ENCODE data around the gene ALK. TPM values are rescaled to one million over a fixed set of nuclear protein-coding genes. Genes with fewer than 3 reads are reported as not detected.

Gene ALK
- total and polyA plus RNA-seq, 2 experiments from 2014 or later, result 0.35 TPM; not detected in 1

DNA sequence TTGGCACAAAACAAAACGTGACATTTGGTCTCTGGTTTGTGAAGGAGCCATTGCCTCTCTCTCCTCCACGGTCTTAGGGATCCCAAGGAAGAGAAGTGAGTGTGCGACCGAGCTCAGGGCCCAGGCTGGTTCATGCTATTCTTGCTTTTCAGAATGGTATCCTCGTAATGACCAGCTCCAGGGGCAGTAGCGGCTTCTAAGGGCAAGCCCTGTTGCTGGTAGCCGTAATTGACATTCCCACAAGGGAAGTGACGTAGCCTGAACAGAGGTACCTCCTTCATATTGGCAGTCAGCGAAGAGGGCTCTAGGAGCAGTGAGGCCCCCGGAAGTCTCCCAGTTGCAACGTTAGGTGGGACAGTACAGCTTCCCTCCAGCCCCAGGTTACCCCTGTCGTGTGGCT is 728.3 kb downstream of the ALK start:
- H3K4me3 ChIP-seq, result no peak overlapping the region
- ATAC-seq, result no peak

More for the DNA sequence above, 728.3 kb downstream of the ALK start:
- Histone ChIP-seq H3K79me2 (replicated peaks; ENCODE audit: insufficient read depth) (no peaks in the 10 kb centered on the region), H2AFZ (0 out of 2 replicates have a peak overlapping the region, but pooled peaks have one; percentile 5), H3K36me3 (ENCODE audit: insufficient read depth) (no peaks in the 10 kb centered on the region), H3K27ac (ENCODE audit: low read depth) (no peak overlapping the region), H3K4me2 (no peak overlapping the region), H3K9me2 (ENCODE audit: insufficient read depth) (no peaks in the 10 kb centered on the region), H4K20me1 (replicated peaks; ENCODE audit: insufficient read depth) (no peaks in the 10 kb centered on the region), H3F3A (replicated peaks; ENCODE audit: low read depth) (no peaks in the 10 kb centered on the region), H3K27me3 (ENCODE audit: insufficient read depth) (no peaks in the 10 kb centered on the region), H3K4me1 (ENCODE audit: insufficient read depth) (no peaks in the 10 kb centered on the region)
- no peaks in the 10 kb centered on the region for H3K36me3 Mint-ChIP-seq (ENCODE audit: low read depth)
- TF ChIP-seq JUNB (IDR thresholded peaks at IDR 0.05; ENCODE audit: unreplicated experiment), result no peak
- TF ChIP-seq, protein P1, sequence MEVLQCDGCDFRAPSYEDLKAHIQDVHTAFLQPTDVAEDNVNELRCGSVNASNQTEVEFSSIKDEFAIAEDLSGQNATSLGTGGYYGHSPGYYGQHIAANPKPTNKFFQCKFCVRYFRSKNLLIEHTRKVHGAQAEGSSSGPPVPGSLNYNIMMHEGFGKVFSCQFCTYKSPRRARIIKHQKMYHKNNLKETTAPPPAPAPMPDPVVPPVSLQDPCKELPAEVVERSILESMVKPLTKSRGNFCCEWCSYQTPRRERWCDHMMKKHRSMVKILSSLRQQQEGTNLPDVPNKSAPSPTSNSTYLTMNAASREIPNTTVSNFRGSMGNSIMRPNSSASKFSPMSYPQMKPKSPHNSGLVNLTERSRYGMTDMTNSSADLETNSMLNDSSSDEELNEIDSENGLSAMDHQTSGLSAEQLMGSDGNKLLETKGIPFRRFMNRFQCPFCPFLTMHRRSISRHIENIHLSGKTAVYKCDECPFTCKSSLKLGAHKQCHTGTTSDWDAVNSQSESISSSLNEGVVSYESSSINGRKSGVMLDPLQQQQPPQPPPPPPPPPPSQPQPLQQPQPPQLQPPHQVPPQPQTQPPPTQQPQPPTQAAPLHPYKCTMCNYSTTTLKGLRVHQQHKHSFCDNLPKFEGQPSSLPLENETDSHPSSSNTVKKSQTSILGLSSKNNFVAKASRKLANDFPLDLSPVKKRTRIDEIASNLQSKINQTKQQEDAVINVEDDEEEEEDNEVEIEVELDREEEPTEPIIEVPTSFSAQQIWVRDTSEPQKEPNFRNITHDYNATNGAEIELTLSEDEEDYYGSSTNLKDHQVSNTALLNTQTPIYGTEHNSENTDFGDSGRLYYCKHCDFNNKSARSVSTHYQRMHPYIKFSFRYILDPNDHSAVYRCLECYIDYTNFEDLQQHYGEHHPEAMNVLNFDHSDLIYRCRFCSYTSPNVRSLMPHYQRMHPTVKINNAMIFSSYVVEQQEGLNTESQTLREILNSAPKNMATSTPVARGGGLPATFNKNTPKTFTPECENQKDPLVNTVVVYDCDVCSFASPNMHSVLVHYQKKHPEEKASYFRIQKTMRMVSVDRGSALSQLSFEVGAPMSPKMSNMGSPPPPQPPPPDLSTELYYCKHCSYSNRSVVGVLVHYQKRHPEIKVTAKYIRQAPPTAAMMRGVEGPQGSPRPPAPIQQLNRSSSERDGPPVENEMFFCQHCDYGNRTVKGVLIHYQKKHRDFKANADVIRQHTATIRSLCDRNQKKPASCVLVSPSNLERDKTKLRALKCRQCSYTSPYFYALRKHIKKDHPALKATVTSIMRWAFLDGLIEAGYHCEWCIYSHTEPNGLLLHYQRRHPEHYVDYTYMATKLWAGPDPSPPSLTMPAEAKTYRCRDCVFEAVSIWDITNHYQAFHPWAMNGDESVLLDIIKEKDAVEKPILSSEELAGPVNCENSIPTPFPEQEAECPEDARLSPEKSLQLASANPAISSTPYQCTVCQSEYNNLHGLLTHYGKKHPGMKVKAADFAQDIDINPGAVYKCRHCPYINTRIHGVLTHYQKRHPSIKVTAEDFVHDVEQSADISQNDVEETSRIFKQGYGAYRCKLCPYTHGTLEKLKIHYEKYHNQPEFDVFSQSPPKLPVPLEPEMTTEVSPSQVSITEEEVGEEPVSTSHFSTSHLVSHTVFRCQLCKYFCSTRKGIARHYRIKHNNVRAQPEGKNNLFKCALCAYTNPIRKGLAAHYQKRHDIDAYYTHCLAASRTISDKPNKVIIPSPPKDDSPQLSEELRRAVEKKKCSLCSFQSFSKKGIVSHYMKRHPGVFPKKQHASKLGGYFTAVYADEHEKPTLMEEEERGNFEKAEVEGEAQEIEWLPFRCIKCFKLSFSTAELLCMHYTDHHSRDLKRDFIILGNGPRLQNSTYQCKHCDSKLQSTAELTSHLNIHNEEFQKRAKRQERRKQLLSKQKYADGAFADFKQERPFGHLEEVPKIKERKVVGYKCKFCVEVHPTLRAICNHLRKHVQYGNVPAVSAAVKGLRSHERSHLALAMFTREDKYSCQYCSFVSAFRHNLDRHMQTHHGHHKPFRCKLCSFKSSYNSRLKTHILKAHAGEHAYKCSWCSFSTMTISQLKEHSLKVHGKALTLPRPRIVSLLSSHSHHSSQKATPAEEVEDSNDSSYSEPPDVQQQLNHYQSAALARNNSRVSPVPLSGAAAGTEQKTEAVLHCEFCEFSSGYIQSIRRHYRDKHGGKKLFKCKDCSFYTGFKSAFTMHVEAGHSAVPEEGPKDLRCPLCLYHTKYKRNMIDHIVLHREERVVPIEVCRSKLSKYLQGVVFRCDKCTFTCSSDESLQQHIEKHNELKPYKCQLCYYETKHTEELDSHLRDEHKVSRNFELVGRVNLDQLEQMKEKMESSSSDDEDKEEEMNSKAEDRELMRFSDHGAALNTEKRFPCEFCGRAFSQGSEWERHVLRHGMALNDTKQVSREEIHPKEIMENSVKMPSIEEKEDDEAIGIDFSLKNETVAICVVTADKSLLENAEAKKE (CRISPR knock-in tag; IDR thresholded peaks at IDR 0.05), result no peak
- TF ChIP-seq EZH2phosphoT487 (IDR thresholded peaks at IDR 0.05; ENCODE audit: unreplicated experiment), result no peak
- TF ChIP-seq, protein P2, sequence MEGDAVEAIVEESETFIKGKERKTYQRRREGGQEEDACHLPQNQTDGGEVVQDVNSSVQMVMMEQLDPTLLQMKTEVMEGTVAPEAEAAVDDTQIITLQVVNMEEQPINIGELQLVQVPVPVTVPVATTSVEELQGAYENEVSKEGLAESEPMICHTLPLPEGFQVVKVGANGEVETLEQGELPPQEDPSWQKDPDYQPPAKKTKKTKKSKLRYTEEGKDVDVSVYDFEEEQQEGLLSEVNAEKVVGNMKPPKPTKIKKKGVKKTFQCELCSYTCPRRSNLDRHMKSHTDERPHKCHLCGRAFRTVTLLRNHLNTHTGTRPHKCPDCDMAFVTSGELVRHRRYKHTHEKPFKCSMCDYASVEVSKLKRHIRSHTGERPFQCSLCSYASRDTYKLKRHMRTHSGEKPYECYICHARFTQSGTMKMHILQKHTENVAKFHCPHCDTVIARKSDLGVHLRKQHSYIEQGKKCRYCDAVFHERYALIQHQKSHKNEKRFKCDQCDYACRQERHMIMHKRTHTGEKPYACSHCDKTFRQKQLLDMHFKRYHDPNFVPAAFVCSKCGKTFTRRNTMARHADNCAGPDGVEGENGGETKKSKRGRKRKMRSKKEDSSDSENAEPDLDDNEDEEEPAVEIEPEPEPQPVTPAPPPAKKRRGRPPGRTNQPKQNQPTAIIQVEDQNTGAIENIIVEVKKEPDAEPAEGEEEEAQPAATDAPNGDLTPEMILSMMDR (conservative IDR thresholded peaks at IDR 0.05; ENCODE audit: low read depth in 2 of 2), result no peak
- H3K27me3 Mint-ChIP-seq (ENCODE audit: insufficient read depth, low read depth, poor library complexity), result peaks cover 4% of the 10 kb centered on the region
- H3K27ac Mint-ChIP-seq, result no peak overlapping the region
- H3K9me3 Mint-ChIP-seq, result peaks cover 1% of the 10 kb centered on the region; the same call in 1 of the 3 replicates
- no peak for DNase-seq (ENCODE audit: low spot score)
- no peak overlapping the region for H3K4me3 Mint-ChIP-seq
- H3K4me1 Mint-ChIP-seq, result no peaks in the 10 kb centered on the region
